GM12878 (cell line): ENCODE data around the gene WDR64. TPM values are rescaled to one million over a fixed set of nuclear protein-coding genes. Genes with fewer than 3 reads are reported as not detected.

ENCODE experiments used
- ATAC-seq: fragments of 200-7000 bp; cut with Tn5 transposase; 3 replicates; pipeline ENCODE4 v1.9.1; 2020; ENCODE audit warnings: mild to moderate bottlenecking, moderate library complexity
- BruUV-seq: library from RNA; stranded (reverse); fragments of 400-500 nt; replicated peaks from 2 replicates; lab custom pipeline; 2021; lab: Mats Ljungman, UMichigan
- CTCF ChIA-PET: fragments of 300-600 bp; sonication (Branson Sonifier 250); formaldehyde crosslinking; extraction: SDS; loops from one replicate; lab custom pipeline; 2021; ENCODE audit warnings: inconsistent platforms; lab: Yijun Ruan, JAX
- POLR2A ChIA-PET: fragments of 350-600 bp; formaldehyde crosslinking; extraction: SDS; loops from one replicate; lab custom pipeline; 2021; ENCODE audit warnings: inconsistent platforms; lab: Charles Lee
- RAD21 ChIA-PET: fragments of 300-600 bp; sonication (Branson Sonifier 250); formaldehyde crosslinking; loops from one replicate; lab custom pipeline; 2023; ENCODE audit warnings: antibody characterized with exemption; ENCODE audit not compliant: unreplicated experiment; lab: Charles Lee
- SMC1A ChIA-PET: fragments of 300-600 bp; sonication (Branson Sonifier 250); formaldehyde crosslinking; loops from one replicate; lab custom pipeline; 2023; ENCODE audit not compliant: unreplicated experiment, uncharacterized antibody; lab: Charles Lee
- DNase-seq: peaks from one replicate; pipeline ENCODE4 v3.0.0-alpha.2; 2011; ENCODE audit warnings: low read depth, low spot score
- FAIRE-seq: peaks from 3 replicates; lab custom pipeline; 2011; peaks lifted over from hg19 to GRCh38; lab: Jason Lieb, UNC
- H2AFZ ChIP-seq: 2 replicates; pipeline ENCODE4 v1.6.0; 2011; ENCODE audit warnings: low read depth, low read length, control low read depth; ENCODE audit not compliant: control insufficient read depth
- H3K27ac ChIP-seq: 2 replicates; pipeline ENCODE4 v1.5.1; 2011; ENCODE audit warnings: control low read depth; ENCODE audit not compliant: control insufficient read depth, insufficient read depth
- H3K27me3 ChIP-seq, 2 experiments: replicated peaks in 1 of 2; 2 replicates each; pipeline versions ENCODE4 v1.6.0 to v1.6.1; 2011; ENCODE audit warnings: low read length in 1 of 2; ENCODE audit not compliant: control insufficient read depth in 2 of 2, insufficient read depth in 2 of 2
- H3K36me3 ChIP-seq, 2 experiments: 2 replicates each; pipeline ENCODE4 v1.5.1; 2011; ENCODE audit warnings: low read length in 1 of 2; ENCODE audit not compliant: control insufficient read depth in 2 of 2, insufficient read depth in 2 of 2
- H3K4me1 ChIP-seq: 2 replicates; pipeline ENCODE4 v1.6.1; 2011; ENCODE audit warnings: mild to moderate bottlenecking, low read length, moderate library complexity, mixed read lengths; ENCODE audit not compliant: control insufficient read depth, insufficient read depth
- H3K4me2 ChIP-seq: 2 replicates; pipeline ENCODE4 v1.6.0; 2011; ENCODE audit warnings: control low read depth; ENCODE audit not compliant: control insufficient read depth, insufficient read depth
- H3K4me3 ChIP-seq: fragments of 200-600 bp; sonication (generic); 2 replicates; pipeline ENCODE4 v1.5.1; 2016
- H3K79me2 ChIP-seq: 2 replicates; pipeline ENCODE4 v1.6.0; 2011; ENCODE audit warnings: low read length; ENCODE audit not compliant: control insufficient read depth, insufficient read depth
- H3K9ac ChIP-seq: 2 replicates; pipeline ENCODE4 v1.8.0; 2011; ENCODE audit warnings: low read length, control low read depth, mixed read lengths; ENCODE audit not compliant: control insufficient read depth, insufficient read depth
- H3K9me3 ChIP-seq: replicated peaks from 3 replicates; pipeline ENCODE4 v1.5.1; 2011; ENCODE audit warnings: mild to moderate bottlenecking, low read length; ENCODE audit not compliant: control insufficient read depth, insufficient read depth
- H4K20me1 ChIP-seq: 2 replicates; pipeline ENCODE4 v1.6.0; 2011; ENCODE audit not compliant: control insufficient read depth, insufficient read depth
- ASH2L ChIP-seq: fragments of 300-600, 200-600 bp; sonication (generic); IDR thresholded peaks from 2 replicates; pipeline ENCODE4 v1.6.1; 2017; ENCODE audit warnings: low read depth, mild to moderate bottlenecking, borderline replicate concordance
- IKZF2 ChIP-seq, 2 experiments: fragments of 450-650 bp; IDR thresholded peaks; 2 replicates each; pipeline ENCODE4 v1.6.1; 2017; ENCODE audit warnings: mild to moderate bottlenecking in 2 of 2, moderate library complexity in 2 of 2
- IRF3 ChIP-seq: fragments of 450-650 bp; IDR thresholded peaks from 2 replicates; pipeline ENCODE4 v1.6.1; 2014; ENCODE audit warnings: mild to moderate bottlenecking
- JUNB ChIP-seq: IDR thresholded peaks from 2 replicates; pipeline ENCODE4 v1.6.1; 2016; ENCODE audit warnings: antibody characterized with exemption, mild to moderate bottlenecking
- LARP7 ChIP-seq: fragments of 450-650 bp; IDR thresholded peaks from 2 replicates; pipeline ENCODE4 v1.6.1; 2017; ENCODE audit warnings: mild to moderate bottlenecking
- MEF2B ChIP-seq: fragments of 450-650 bp; IDR thresholded peaks from 2 replicates; pipeline ENCODE4 v1.6.1; 2018; ENCODE audit warnings: mild to moderate bottlenecking, moderate library complexity; ENCODE audit not compliant: partially characterized antibody, poor library complexity, severe bottlenecking
- NFXL1 ChIP-seq: fragments of 450-650 bp; IDR thresholded peaks from 2 replicates; pipeline ENCODE4 v1.6.1; 2017; ENCODE audit warnings: antibody characterized with exemption, mild to moderate bottlenecking, borderline replicate concordance
- RAD51 ChIP-seq: fragments of 450-650 bp; IDR thresholded peaks from 2 replicates; pipeline ENCODE4 v1.6.1; 2016; ENCODE audit warnings: moderate library complexity, mild to moderate bottlenecking, inconsistent platforms
- RELB ChIP-seq: fragments of 450-650 bp; IDR thresholded peaks from 2 replicates; pipeline ENCODE4 v1.6.1; 2017; ENCODE audit warnings: low read depth, mild to moderate bottlenecking, moderate library complexity
- SMARCA5 ChIP-seq: fragments of 450-650 bp; IDR thresholded peaks from 2 replicates; pipeline ENCODE4 v1.6.1; 2017; ENCODE audit warnings: mild to moderate bottlenecking
- STAT1 ChIP-seq: fragments of 450-650 bp; conservative IDR thresholded peaks from 2 replicates; pipeline ENCODE4 v1.6.1; 2014; ENCODE audit warnings: antibody characterized with exemption, mild to moderate bottlenecking
- TCF3 ChIP-seq: IDR thresholded peaks from 2 replicates; pipeline ENCODE4 v1.6.1; 2012; ENCODE audit warnings: low read depth, mild to moderate bottlenecking, low read length, borderline replicate concordance; ENCODE audit not compliant: insufficient read depth
- YY1 ChIP-seq: IDR thresholded peaks from 2 replicates; pipeline ENCODE4 v1.6.1; 2011; ENCODE audit warnings: low read depth, mild to moderate bottlenecking, low read length
- WGBS: methylation state at CpG from one replicate; pipeline ENCODE4 v1.1.6; 2016; ENCODE audit warnings: low lambda C conversion rate; ENCODE audit not compliant: insufficient replicate concordance, insufficient coverage; ENCODE audit errors: missing lambda C conversion rate; 5-methylcytosine and 5-hydroxymethylcytosine counted together
- in situ Hi-C: fragments of 300-500 bp; cut with MboI; formaldehyde crosslinking; loops from 9 replicates; pipeline ENCODE4 v1.14.3; 2018; ENCODE audit warnings: mixed read lengths
- intact Hi-C: fragments of 100-400 bp; cut with micrococcal nuclease; formaldehyde crosslinking; loops from one replicate; pipeline ENCODE4 v1.14.2; 2022; ENCODE audit not compliant: unreplicated experiment
- polyA plus RNA-seq, 11 experiments: library from polyadenylated mRNA; depleted of rRNA in 4 of 11; unstranded in 6 of 11; stranded (reverse) in 5 of 11; fragments of >200 nt; fragmentation: Nextera tagmentation in 4 of 11; fragmentation: Illumina TruSeq in 1 of 11; extraction: Ambion mirVana in 4 of 11; extraction: Trizol in 1 of 11; gene quantifications; 1 replicate in 1 of 11; 2 replicates in 10 of 11; pipeline versions ENCODE4 v1.2.1 to v1.2.3, GENCODE V29; 2011 to 2016; ENCODE audit warnings: inconsistent platforms in 2 of 11, missing spikeins in 2 of 11, low read depth in 1 of 11
- total RNA-seq, 4 experiments: library from RNA; depleted of rRNA in 3 of 4; stranded (reverse); fragments of >200 nt in 3 of 4; fragmentation: Illumina TruSeq in 1 of 4; extraction: Trizol in 1 of 4; gene quantifications; 2 replicates each; pipeline versions ENCODE4 v1.2.1 to v1.2.3, GENCODE V29; 2013 to 2021

WDR64 gene
- total and polyA plus RNA-seq, 10 of the 15 experiments (the other 5 are each of a cell fraction or from before 2014, with no cell fraction given) = 0.01 TPM; not detected in 9

- no peak overlapping the region for H3K4me3 ChIP-seq
- H3K79me2 ChIP-seq = no peaks in the 10 kb centered on the region
- intact Hi-C loops = no loop called here
- POLR2A ChIA-PET = no interaction called here
- TF ChIP-seq LARP7 (no peak), SMARCA5 (no peak), ASH2L (no peak), TCF3 (no peak), STAT1 (no peak), NFXL1 (no peak), YY1 (no peak), RELB (no peak), IRF3 (no peak), JUNB (no peak), IKZF2 (IDR thresholded peaks at IDR 0.05) (no peak), MEF2B (no peak), RAD51 (no peak)
- TF ChIP-seq, all 136 proteins: peak for 0
- Histone ChIP-seq H3K9ac (no peak overlapping the region), H3K9me3 (no peaks in the 10 kb centered on the region), H3K27ac (no peak overlapping the region), H2AFZ (no peak overlapping the region), H3K27me3 (no peaks in the 10 kb centered on the region), H4K20me1 (no peaks in the 10 kb centered on the region), H3K4me2 (no peak overlapping the region), H3K4me1 (no peaks in the 10 kb centered on the region), H3K36me3 (no peaks in the 10 kb centered on the region)
- no peak for ATAC-seq
- ChIA-PET SMC1A (no interaction called here), RAD21 (no interaction called here), CTCF (no interaction called here)
- DNase-seq = no peak
- WGBS = 22% methylated on average over 5 of the region's 5 CpGs
- in situ Hi-C loops = no loop called here
- FAIRE-seq = no peak
- BruUV-seq = no TSS peak
These were observed 99.4 kb downstream of the WDR64 start for GRCh38 chr1:241751524-241751923.
